WTC11 (cell line): ENCODE measurements around the gene SUGP2.

Experiments used
- CREB1 ChIP-seq: sonication (generic); formaldehyde crosslinking; IDR thresholded peaks from 2 replicates; pipeline ENCODE4 v1.8.0; 2023; ENCODE audit warnings: mild to moderate bottlenecking, missing genetic modification reagents
- CTCF ChIP-seq: fragments of 200-600 bp; IDR thresholded peaks from 2 replicates; pipeline ENCODE4 v1.8.0; 2022; ENCODE audit warnings: antibody characterized with exemption
- ESRRA ChIP-seq: sonication (generic); formaldehyde crosslinking; IDR thresholded peaks from 2 replicates; pipeline ENCODE4 v1.8.1; 2022; ENCODE audit warnings: mild to moderate bottlenecking, missing genetic modification reagents, borderline replicate concordance
- GTF2I ChIP-seq: fragments of 250-450 bp; sonication (Bioruptor Pico); conservative IDR thresholded peaks from 2 replicates; pipeline ENCODE4 v1.4.0; 2021; ENCODE audit warnings: mild to moderate bottlenecking
- HMGA2 ChIP-seq: fragments of 250-450 bp; sonication (Bioruptor Pico); IDR thresholded peaks from 2 replicates; pipeline ENCODE4 v1.4.0; 2021; ENCODE audit warnings: mild to moderate bottlenecking, moderate library complexity
- KAT7 ChIP-seq: sonication (generic); formaldehyde crosslinking; IDR thresholded peaks from 2 replicates; pipeline ENCODE4 v1.8.1; 2023; ENCODE audit warnings: missing genetic modification reagents, mild to moderate bottlenecking, borderline replicate concordance
- MAX ChIP-seq: sonication (generic); formaldehyde crosslinking; IDR thresholded peaks from 2 replicates; pipeline ENCODE4 v1.8.0; 2022; ENCODE audit warnings: mild to moderate bottlenecking, missing genetic modification reagents
- NR2C2 ChIP-seq: sonication (generic); formaldehyde crosslinking; IDR thresholded peaks from 2 replicates; pipeline ENCODE4 v1.8.0; 2022; ENCODE audit warnings: mild to moderate bottlenecking, missing genetic modification reagents
- PRDM15 ChIP-seq: sonication (generic); formaldehyde crosslinking; IDR thresholded peaks from 2 replicates; pipeline ENCODE4 v1.8.0; 2022; ENCODE audit warnings: missing genetic modification reagents
- SP1 ChIP-seq: sonication (generic); formaldehyde crosslinking; conservative IDR thresholded peaks from 2 replicates; pipeline ENCODE4 v1.8.1; 2022; ENCODE audit warnings: missing genetic modification reagents
- TEAD4 ChIP-seq: sonication (generic); formaldehyde crosslinking; IDR thresholded peaks from 2 replicates; pipeline ENCODE4 v1.8.0; 2022; ENCODE audit warnings: mild to moderate bottlenecking, missing genetic modification reagents
- ZNF281 ChIP-seq: sonication (generic); formaldehyde crosslinking; IDR thresholded peaks from 2 replicates; pipeline ENCODE4 v1.8.0; 2023; ENCODE audit warnings: mild to moderate bottlenecking, missing genetic modification reagents

- TF ChIP-seq CTCF (no peak), ZNF281 (CRISPR knock-in tag) (no peak), CREB1 (CRISPR knock-in tag) (no peak), KAT7 (CRISPR knock-in tag) (no peak), MAX (CRISPR knock-in tag) (peak; percentile 31; the same call in 1 of the 2 replicates), PRDM15 (CRISPR knock-in tag) (no peak), ESRRA (no peak), NR2C2 (no peak), HMGA2 (CRISPR knock-in tag) (no peak), SP1 (0 out of 2 replicates have a peak, but pooled peaks have one; percentile 23), TEAD4 (CRISPR knock-in tag) (no peak), GTF2I (CRISPR knock-in tag) (peak; percentile 99)
These were observed 71.3 kb downstream of the SUGP2 start for GRCh38 chr19:18961767-18962620.
